Stimulated activated CD4-positive, alpha-beta T cell treated with anti-CD3 and anti-CD28 coated beads, Interleukin-15, amount 100 ng/mL, for 48 hours (primary cell): ENCODE results near the gene UBE2D2.
A peak's percentile ranks its signal among the peaks of the same experiment; 100 is the strongest.

Source experiments
- DNase-seq, 2 donors: peaks; one replicate each; pipeline ENCODE4 v3.0.0-alpha.2; 2020; ENCODE audit warnings: low read depth in 2 of 2

Gene UBE2D2

DNA sequence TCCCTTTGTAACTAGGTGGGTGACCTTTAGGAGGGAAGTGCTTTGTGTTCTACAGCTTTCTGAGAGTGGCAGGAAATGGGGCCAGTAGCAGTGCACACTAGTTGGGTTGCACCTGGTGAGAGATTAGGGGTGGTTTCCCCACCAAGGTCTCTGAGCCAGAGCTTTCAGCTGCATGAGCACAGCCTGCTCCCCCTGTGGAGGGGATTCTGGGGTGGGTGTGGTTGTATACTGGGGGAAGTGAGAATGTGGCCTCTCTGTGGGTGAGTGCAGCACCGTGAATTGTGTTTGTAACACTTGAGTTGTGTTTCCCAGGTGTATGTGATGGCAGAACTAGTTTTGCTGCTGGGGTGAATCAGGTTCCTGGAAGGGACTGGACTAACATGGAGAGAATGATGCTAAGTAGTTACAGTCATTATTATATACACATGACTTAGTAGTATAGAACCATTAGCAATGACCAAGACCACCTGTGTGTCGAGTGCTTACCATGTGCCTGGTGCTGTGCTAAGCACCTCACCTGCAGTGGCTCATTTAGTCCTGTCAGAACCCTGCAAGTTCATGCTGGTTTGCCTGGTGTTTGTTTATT is 75.2 kb downstream of the UBE2D2 start:
- DNase-seq: peak in 1 of 2 donors; percentile 43

GRCh38 chr5:139636975-139637408 is 75.9 kb downstream of the UBE2D2 start:
- DNase-seq: no peak

GRCh38 chr5:139637438-139638089 is 76.4 kb downstream of the UBE2D2 start:
- DNase-seq: no peak

DNA sequence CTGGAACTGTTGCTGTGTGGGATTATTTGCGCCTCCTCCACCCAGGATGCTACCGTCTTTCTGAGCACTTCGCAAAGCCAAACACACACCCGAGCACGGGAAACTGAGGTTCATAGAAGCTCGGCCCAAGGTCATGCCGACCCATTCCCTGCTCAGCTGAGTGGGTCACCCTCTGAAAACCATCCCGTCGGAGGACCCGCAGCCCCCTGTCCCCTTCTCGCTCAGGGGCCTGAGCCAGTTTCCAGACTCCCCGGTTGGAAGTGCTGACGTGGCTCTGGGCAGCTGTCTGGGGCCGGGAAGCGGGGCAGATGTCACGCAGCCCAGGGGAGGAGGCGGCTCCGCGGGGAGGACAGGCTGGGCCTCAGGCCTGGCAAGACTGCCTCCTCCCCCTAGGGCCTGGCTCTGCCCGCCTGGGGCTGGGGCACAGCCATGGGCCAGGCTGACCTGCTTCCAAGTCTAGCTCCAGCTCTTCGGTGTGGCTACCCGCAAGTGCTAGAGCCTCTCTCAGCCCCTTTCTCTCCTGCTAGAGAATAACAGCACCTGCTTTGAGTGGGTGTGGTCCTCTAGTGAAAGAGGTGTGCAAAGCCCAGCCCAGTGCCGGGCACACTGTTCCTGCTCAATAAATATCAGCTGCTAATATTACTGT is 77.1 kb downstream of the UBE2D2 start:
- DNase-seq: no peak

GRCh38 chr5:139638736-139639618 is 77.8 kb downstream of the UBE2D2 start:
- no peak for DNase-seq

DNA sequence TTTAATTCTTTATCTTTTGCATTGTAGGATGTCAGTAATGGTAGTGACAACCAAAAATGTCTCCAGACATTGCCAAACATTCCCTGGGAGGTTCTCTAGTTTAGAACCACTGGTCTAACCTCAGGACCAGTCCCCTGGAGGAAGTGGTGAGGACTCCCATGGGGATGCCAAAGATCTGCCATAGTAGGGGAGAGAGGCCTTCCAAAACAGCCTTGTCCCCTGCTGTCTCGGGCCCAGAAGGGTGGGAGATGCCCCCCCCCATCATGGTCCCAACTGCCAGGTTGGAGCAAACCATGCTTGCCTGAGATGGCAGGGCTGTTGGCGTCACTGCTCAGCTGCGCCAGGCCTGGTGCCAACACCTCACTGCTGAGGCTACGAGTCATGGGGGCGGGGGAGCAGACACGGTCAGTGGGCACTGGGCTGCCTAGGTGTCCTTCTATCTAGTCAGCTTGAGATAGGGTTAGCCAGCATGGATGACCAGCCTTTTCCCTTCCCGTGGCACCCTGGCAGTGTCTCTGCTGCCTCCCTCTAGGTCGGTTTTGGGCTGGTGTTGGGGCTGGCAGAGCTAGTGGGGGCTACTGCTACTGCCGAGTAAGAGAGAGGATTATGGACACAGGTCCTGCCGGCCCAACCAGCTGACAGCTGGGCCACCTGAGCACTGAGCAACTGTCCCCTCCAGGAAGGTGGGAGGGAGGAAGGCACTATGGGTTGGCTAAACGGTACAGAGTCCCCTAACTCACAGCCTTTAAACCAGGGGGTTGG is 78.7 kb downstream of the UBE2D2 start:
- no peak for DNase-seq

DNA sequence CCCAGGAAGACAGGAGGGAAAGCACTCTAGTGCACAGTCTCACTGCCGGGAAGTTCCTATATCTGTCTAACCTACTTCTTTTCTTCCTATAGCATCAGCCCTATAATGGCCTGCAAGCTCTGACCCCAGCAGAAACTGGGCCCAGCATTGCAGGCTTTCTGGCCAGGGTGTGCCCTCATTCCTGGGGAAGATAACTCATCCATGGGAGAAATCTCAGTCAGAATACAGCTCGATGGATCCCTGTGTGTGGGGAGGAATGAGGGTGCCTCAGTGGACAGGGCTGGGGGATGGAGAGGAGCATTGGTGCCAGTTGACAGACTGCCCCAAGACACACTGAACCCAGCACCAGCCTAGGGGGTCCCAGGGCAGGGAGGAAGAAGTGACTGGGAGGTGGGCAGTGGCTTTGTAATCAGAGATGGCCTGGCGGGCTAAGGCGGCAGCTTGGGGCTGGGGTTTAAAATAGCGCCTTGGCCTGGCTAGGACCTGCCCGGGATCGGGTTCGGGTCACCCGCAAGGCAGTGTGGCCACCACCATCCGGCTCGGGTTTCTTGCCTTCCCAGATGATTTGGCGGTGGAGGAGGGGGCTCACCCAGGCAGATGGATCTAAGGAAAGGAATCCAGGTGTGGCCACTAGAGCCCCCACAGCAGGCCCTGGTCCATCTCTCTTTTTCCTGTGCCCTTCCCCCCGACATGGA is 79.4 kb downstream of the UBE2D2 start:
- DNase-seq: no peak

DNA sequence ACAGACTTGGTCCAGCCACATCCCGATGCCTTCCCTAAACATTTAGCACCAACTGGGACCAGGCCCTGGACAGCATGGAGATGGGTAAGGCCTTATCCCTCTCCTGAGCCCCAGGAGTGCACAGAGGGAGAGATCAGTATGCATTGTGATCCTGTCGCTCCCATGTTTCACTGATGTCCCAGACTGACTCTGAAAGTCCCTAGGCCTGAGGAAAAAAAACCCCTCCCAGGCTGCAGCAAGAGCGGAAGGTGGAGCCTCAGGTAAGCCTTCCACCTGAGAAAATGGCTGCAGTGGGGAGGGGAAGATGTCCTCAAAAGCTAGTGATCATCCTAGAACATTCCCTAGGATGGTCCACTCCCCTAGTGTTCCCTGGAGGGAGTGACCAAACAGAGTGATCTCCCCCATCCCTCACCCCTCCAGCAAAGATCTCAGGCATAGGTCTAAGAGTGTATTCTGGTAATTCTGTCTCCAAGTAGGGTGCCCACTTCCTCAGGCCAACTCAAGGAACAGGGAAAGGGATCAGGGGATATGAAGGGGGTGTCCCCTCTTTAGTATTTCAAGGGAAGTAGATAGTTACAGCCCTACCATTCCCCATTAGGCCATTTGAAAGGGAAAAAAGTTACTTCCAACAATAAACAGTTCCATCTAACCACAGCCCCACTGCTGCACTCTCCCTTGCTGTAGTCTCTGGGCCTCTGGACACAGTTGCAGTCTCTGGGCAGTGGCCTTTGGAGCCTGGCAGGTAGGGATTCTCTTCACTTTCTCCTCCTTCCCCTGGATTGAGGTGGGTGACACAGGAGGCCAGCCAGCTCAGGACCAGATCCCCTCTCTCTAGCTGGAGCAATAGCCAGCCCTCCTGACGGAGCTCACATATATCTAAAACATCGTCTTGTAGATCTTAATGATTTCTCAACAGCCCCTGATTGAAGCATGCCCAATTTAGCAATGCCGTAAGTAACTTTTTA is 80.3 kb downstream of the UBE2D2 start:
- no peak for DNase-seq

DNA sequence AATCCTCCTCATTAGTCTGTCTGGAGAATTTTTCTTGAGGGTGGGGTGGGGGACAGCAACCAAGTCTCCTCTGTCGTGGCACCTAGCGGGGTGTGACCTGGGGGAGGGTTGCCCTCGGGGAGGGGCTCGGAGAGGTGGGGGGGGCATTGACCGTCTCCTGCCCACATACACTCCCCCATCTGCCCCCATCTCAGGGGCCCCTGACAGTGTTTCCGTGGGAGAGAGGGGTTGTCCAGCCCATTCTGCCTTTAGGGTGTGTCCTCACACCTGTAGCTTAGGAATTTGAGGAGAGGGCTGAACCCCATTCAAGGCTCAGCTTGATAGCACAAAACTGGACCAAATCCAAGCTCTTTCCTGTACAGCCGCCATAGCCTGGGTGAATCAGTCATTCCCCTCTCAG is 81.1 kb downstream of the UBE2D2 start:
- no peak for DNase-seq

- DNase-seq: no peak
Measured at GRCh38 chr5:139642891-139643871, 82.0 kb downstream of the UBE2D2 start.

DNA sequence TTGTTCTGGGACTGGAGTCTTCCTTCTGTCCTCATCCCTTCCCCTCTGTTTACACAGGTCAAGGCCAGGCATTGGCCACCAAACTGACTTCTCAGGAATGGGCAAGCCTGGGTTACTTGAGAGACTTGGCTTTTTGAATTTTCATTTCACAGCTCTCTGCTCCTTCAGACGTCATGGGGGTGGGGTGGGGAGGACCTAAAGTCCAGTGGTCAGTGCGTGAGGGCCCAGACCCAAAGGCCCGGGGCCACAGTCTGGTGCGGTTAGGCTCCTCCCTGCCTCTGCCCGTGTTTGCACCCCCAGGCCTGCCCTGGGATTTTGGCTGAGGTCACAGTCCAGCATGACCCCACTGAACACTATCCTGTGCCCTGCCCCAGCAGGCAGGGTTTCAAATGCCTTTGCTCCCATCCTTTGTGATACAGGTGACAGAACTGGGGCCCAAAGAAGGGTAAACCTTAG is 82.9 kb downstream of the UBE2D2 start:
- no peak for DNase-seq

DNA sequence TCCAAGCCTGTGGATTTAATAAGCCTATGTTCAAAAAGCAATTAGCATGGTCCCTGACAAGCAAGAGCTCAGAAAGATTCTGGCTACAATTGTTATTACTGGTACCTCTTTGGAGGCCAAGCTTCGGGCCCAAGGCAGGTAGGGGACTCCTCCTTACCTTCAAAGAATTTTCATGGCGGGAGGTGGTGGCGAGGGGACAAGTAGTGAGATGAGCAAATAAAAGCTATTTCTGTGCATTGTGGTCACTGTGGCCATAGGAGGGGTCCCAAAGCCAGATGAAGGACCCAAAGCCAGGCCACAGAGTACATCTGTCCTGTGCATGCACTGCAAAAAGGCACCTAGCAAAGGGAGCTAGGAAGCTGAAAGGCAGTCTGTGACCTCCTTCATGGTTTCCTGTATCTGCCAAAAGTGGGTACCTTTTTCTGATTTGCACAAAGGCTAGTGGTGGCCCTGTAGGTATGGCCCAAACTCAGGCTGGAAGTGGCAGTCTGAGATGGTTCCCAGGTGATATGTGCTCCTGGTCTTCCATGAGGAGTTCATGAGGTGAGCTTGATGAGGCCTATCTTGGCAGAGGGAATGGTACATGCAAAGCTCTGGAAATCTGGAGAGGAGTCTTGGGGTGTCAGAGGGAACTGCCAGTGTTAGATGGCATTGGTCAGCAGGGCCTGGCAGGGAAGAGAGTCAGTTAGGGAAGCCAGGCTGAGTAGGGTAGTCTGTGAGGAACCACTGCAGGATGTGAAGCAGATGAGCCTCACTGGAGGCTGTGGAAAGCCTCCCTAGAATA is 83.7 kb downstream of the UBE2D2 start:
- DNase-seq: no peak

GRCh38 chr5:139645430-139645871 is 84.3 kb downstream of the UBE2D2 start:
- no peak for DNase-seq

DNA sequence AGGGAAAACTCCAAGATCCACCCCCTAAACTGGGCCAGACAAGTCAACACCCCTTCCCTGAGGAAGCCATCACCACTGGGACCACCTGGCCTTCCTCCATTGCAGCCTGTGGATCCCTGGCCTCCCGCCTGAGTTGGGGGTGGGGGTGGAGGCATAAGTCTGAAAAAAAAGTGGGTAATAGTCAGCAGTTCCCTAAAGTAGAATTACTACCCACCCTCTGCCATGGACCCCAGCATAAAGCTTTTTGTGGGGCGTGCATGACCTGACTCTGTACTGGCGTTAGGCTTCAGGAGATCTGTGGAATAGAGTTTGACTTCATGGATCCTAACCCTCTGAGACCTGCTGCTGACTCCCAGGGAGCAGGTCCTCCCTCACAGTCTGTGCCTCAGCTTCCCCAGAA is 85.0 kb downstream of the UBE2D2 start:
- no peak for DNase-seq

GRCh38 chr5:139646912-139647505 is 85.9 kb downstream of the UBE2D2 start:
- DNase-seq: no peak

GRCh38 chr5:139647506-139648204 is 86.5 kb downstream of the UBE2D2 start:
- no peak for DNase-seq
